GM19023 (cell line): ENCODE results near the gene MBD6.
"Not testable (repeated sequence)": the region's sequence is repeated elsewhere in the genome, so short reads cannot be mapped to it uniquely, and the experiment has no call there.

Experiments used
- ATAC-seq: cut with Tn5 transposase; IDR thresholded peaks from one replicate; pipeline ENCODE4 v1.9.1; 2021; ENCODE audit warnings: mild to moderate bottlenecking, moderate library complexity; ENCODE audit not compliant: unreplicated experiment

MBD6 gene

GRCh38 chr12:57568838-57569237, 46.2 kb downstream of the MBD6 start:
- no peak for ATAC-seq

GRCh38 chr12:57569858-57570257, 47.2 kb downstream of the MBD6 start:
- ATAC-seq = no peak

GRCh38 chr12:57570438-57570837, 47.8 kb downstream of the MBD6 start:
- not testable (repeated sequence) for ATAC-seq

GRCh38 chr12:57571926-57572762, 49.5 kb downstream of the MBD6 start:
- no peak for ATAC-seq

- ATAC-seq = no peak
Measured at GRCh38 chr12:57574795-57575194, 52.2 kb downstream of the MBD6 start.

- ATAC-seq = no peak
Measured at GRCh38 chr12:57575771-57576612, 53.4 kb downstream of the MBD6 start.

GRCh38 chr12:57576613-57577160, 54.1 kb downstream of the MBD6 start:
- no peak for ATAC-seq

- no peak for ATAC-seq
Measured at GRCh38 chr12:57577981-57578758, 55.5 kb downstream of the MBD6 start.

- no peak for ATAC-seq
Measured at GRCh38 chr12:57579011-57579410, 56.4 kb downstream of the MBD6 start.
